Measurements from ENCODE around the gene SBF1.

Gene SBF1

DNA sequence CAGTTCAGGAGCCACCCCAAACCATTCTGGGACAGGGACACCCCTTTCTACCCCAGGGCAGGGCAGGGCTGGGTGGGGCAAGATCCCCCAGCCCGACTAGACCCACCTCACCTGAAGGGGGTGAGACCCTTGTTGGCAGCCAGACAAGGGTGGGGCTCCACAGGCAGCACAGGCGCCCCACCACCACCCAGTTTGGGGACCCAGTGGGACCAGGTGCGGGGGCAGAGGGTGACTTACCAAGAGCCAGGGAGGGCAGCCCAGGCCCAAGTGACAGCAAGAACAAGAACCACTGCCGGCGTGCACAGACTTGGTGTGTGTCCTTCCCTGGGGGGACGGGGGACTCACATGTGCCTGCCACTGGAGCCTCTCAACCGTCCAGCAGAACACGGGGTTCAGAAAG lies 8.7 kb upstream of the SBF1 start:
- Histone ChIP-seq H3K4me3 (ENCODE audit: insufficient read depth, low read depth, low read length) (no peak overlapping the region), H3K9me3 (ENCODE audit: control insufficient read depth, low read length) (no peaks in the 10 kb centered on the region), H3K27me3 (ENCODE audit: control insufficient read depth, insufficient read depth, low read length, poor library complexity, severe bottlenecking) (peaks cover 36% of the 10 kb centered on the region), H3K27ac (ENCODE audit: insufficient read depth, low read depth, low read length, poor library complexity, severe bottlenecking) (no peak overlapping the region), H3K36me3 (ENCODE audit: control insufficient read depth, insufficient read depth, low read length) (no peaks in the 10 kb centered on the region), H3K4me1 (ENCODE audit: control insufficient read depth, insufficient read depth, low read length) (no peaks in the 10 kb centered on the region)
- WGBS, 2 experiments: 92 to 94% methylated on average over 8 of the region's 8 CpGs

DNA sequence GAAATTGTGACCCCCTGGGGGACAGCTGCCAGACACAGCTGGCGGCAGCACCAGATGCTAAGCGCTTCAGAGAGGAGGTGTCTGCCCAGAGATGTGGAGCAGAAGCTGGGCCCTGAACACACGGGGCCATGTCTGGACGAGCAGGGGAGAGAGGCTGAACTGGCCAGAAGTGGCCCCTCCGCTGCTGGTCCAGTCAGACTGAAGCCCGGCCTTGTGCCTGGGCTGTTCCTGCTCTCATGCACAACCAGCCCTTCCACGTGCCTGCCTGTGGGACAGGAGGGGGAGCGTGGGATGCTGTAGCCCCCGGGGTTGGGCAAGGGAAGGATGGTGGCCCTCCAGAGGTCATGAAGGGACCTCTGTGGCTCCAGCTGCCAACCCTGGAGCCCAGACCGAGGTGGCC lies 8.3 kb upstream of the SBF1 start:
- H3K4me1 ChIP-seq (ENCODE audit: control insufficient read depth, insufficient read depth, low read length): no peaks in the 10 kb centered on the region
- WGBS, 2 experiments: 92 to 95% methylated on average over 10 of the region's 10 CpGs
- H3K36me3 ChIP-seq (ENCODE audit: control insufficient read depth, insufficient read depth, low read length): no peaks in the 10 kb centered on the region
- H3K27me3 ChIP-seq (ENCODE audit: control insufficient read depth, insufficient read depth, low read length, poor library complexity, severe bottlenecking): peaks cover 36% of the 10 kb centered on the region
- no peak overlapping the region for H3K4me3 ChIP-seq (ENCODE audit: insufficient read depth, low read depth, low read length)
- H3K9me3 ChIP-seq (ENCODE audit: control insufficient read depth, low read length): no peaks in the 10 kb centered on the region
- H3K27ac ChIP-seq (ENCODE audit: insufficient read depth, low read depth, low read length, poor library complexity, severe bottlenecking): no peak overlapping the region

DNA sequence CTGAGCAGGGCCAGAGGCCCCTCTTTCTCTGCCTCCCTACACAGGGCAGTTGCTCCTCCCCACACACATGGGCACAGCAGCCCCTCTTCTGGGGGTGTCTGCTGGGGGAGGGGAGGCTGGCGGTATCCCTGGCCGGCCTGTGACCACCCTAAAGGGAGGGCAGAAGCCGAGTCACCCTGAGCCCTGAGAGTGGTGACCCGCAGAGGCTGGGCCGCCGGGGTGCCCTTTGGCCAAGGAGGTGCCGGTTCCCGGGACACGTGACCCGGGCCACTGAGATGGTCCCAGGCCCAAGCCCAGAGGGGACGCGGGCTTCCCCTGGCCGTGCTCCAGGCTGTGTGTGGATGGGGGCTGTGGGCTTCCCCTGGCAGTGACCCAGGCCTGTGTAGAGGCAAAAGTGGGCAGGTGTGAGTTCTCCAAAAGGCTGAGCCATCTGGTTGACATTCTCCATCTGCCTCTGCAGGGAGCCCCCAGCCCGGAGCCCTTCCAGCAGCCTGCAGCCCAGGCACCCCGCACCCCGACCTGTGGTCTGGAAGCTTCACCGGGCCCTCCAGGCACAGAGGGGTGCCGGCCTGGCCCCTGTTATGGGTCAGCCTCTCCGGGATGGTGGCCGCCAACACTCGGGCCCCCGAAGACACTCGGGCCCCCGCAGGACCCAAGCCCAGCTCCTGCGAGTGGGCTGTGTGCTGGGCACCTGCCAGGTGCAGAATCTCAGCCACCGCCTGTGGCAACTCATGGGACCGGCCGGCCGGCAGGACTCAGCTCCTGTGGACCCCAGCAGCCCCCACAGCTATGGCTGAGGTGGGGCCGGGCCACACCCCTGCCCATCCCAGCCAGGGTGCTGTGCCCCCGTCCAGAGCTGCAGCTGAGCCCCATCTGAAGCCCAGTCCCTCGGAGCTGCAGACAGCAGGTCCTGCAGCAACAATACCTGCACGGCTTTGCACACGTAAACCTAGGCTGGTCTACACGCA lies 7.6 kb upstream of the SBF1 start:
- no peaks in the 10 kb centered on the region for H3K36me3 ChIP-seq (ENCODE audit: control insufficient read depth, insufficient read depth, low read length)
- peak overlapping the region; percentile 31 for H3K4me3 ChIP-seq (ENCODE audit: insufficient read depth, low read depth, low read length)
- H3K4me1 ChIP-seq (ENCODE audit: control insufficient read depth, insufficient read depth, low read length): no peaks in the 10 kb centered on the region
- peaks cover 36% of the 10 kb centered on the region for H3K27me3 ChIP-seq (ENCODE audit: control insufficient read depth, insufficient read depth, low read length, poor library complexity, severe bottlenecking)
- 82 to 83% methylated on average over 35 of the region's 35 CpGs for WGBS, 2 experiments
- no peaks in the 10 kb centered on the region for H3K9me3 ChIP-seq (ENCODE audit: control insufficient read depth, low read length)
- no peak overlapping the region for H3K27ac ChIP-seq (ENCODE audit: insufficient read depth, low read depth, low read length, poor library complexity, severe bottlenecking)

DNA sequence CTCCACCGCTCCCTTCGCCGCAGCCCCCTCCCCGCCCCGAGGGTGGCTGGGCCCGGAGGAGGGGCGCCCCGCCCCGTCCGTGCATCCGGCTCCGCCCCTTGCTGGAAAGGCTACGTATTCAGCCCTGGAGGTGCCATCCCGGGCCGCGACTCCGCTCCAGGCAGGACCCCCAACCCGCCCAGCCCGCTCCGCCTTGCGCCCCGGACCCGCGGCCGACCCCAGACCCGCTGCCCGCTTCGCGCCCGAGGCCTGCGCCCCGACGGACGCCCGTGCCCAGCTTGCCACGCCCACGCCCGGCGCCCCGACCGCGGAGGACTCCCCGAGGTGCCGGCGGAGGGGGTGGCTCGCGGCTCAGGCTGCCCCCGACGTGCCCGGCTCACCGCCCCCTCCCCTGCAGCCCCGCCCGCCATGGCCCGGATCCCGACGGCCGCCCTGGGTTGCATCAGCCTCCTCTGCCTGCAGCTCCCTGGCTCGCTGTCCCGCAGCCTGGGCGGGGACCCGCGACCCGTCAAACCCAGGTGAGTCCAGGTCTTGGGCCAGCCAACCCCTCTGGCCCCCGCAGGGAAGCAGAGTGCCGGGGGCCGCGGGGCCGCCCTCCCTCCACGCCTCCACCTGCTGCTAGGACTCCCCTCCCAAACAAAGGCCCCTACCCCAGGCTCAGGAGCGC lies 6.7 kb upstream of the SBF1 start, which contains the start of gene ADM2:
Gene ADM2, plus strand, starts transcription at position 104 of the 667 bp plus-strand sequence. Its CDS starts 305 bp downstream, at position 409.
- Histone ChIP-seq H3K27me3 (ENCODE audit: control insufficient read depth, insufficient read depth, low read length, poor library complexity, severe bottlenecking) (peaks cover 36% of the 10 kb centered on the region), H3K4me1 (ENCODE audit: control insufficient read depth, insufficient read depth, low read length) (no peaks in the 10 kb centered on the region), H3K27ac (ENCODE audit: insufficient read depth, low read depth, low read length, poor library complexity, severe bottlenecking) (no peak within 1 kb of the TSS), H3K4me3 (ENCODE audit: insufficient read depth, low read depth, low read length) (peak within 1 kb of the TSS; percentile 31), H3K9me3 (ENCODE audit: control insufficient read depth, low read length) (no peaks in the 10 kb centered on the region), H3K36me3 (ENCODE audit: control insufficient read depth, insufficient read depth, low read length) (no peaks in the 10 kb centered on the region)
- WGBS, 2 experiments: 3% methylated on average over 70 of the region's 70 CpGs

DNA sequence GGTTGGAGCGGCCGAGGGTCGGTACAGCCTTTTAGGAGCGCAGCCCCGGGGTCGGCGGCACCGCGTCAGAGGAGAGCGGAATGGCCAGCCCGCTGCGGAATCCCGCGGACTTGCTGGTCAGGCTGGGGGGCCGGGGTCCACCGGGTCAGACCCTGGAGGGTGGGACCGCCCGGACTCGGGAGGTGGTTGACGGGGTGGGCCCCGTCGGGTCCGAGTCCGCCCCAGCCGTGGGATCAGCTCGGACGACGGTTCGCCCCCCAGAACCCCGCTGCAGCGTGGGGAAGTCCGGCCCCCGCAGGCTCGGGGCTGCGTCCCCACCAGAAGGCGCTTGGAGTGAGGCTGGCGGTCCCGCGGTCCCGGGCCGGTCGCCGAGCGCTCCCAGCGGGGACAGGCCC lies 6.2 kb upstream of the SBF1 start:
- peak overlapping the region; percentile 31 for H3K4me3 ChIP-seq (ENCODE audit: insufficient read depth, low read depth, low read length)
- H3K9me3 ChIP-seq (ENCODE audit: control insufficient read depth, low read length): no peaks in the 10 kb centered on the region
- no peaks in the 10 kb centered on the region for H3K4me1 ChIP-seq (ENCODE audit: control insufficient read depth, insufficient read depth, low read length)
- H3K27ac ChIP-seq (ENCODE audit: insufficient read depth, low read depth, low read length, poor library complexity, severe bottlenecking): no peak overlapping the region
- peaks cover 36% of the 10 kb centered on the region for H3K27me3 ChIP-seq (ENCODE audit: control insufficient read depth, insufficient read depth, low read length, poor library complexity, severe bottlenecking)
- H3K36me3 ChIP-seq (ENCODE audit: control insufficient read depth, insufficient read depth, low read length): no peaks in the 10 kb centered on the region
- WGBS, 2 experiments: 6% methylated on average over 45 of the region's 45 CpGs

DNA sequence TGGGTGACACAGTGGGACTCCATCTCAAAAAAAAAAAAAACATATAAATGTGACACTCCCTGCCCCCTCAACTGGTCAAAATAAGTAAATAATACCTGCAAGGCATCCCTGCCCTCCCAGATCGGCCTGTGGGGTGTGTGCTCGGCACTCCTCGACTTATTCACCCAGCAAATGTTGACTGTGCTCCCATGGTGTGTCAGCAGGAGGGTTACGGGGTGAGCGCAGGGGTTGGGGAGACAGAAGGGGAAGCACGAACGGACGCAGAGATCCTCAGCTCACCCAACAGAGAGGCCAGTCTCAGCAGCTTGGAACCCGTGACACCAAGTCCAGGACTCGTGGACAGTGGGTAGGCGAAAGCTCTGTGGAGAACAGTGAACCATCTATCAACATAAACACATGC lies 4.9 kb upstream of the SBF1 start:
- Histone ChIP-seq H3K27me3 (ENCODE audit: control insufficient read depth, insufficient read depth, low read length, poor library complexity, severe bottlenecking) (peaks cover 36% of the 10 kb centered on the region), H3K4me1 (ENCODE audit: control insufficient read depth, insufficient read depth, low read length) (no peaks in the 10 kb centered on the region), H3K36me3 (ENCODE audit: control insufficient read depth, insufficient read depth, low read length) (no peaks in the 10 kb centered on the region), H3K27ac (ENCODE audit: insufficient read depth, low read depth, low read length, poor library complexity, severe bottlenecking) (no peak overlapping the region), H3K4me3 (ENCODE audit: insufficient read depth, low read depth, low read length) (no peak overlapping the region), H3K9me3 (ENCODE audit: control insufficient read depth, low read length) (no peaks in the 10 kb centered on the region)
- 81 to 85% methylated on average over 11 of the region's 11 CpGs for WGBS, 2 experiments

DNA sequence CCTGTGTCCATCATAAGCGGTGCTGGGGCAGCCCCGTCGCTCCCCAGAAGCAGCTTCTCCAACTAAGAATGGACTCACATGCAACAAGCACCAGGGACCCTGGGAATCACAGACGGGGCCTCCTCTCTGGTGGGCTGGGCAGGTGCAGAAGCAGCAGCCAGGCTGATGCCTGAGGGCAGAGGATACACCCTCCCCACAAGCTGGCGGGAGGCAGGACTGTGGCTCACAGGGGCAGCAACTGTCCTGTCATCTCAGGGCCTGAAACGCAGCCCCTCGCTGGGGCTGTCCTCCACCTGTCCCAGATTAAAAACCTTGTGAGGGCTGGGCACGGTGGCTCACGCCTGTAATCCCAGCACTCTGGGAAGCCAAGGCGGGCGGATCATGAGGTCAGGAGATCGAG lies 3.1 kb upstream of the SBF1 start:
- Histone ChIP-seq H3K36me3 (ENCODE audit: control insufficient read depth, insufficient read depth, low read length) (no peaks in the 10 kb centered on the region), H3K27ac (ENCODE audit: insufficient read depth, low read depth, low read length, poor library complexity, severe bottlenecking) (no peak overlapping the region), H3K4me1 (ENCODE audit: control insufficient read depth, insufficient read depth, low read length) (peaks cover 11% of the 10 kb centered on the region), H3K9me3 (ENCODE audit: control insufficient read depth, low read length) (no peaks in the 10 kb centered on the region), H3K27me3 (ENCODE audit: control insufficient read depth, insufficient read depth, low read length, poor library complexity, severe bottlenecking) (peaks cover 36% of the 10 kb centered on the region), H3K4me3 (ENCODE audit: insufficient read depth, low read depth, low read length) (no peak overlapping the region)
- WGBS, 2 experiments: 87 to 93% methylated on average over 12 of the region's 12 CpGs

DNA sequence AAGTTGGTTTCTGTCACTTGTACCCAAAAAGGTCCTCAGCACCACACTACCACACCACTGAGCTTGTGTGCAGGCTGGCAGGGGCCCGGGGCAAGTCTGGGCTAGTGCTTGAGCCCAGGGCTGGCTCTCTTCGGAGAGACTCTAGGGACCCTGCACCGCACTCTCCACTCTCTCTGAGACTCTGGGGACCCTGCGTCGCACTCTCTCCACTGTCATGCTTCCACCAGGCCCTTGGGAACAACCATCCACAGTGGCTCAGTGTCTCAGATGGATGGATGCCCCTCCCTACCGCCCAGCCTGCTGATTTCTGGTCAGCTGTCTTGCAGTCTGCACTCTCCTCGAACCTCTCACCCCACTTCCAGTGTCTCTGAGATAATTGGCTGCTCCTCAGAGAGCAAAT lies 2.0 kb upstream of the SBF1 start:
- 82 to 88% methylated on average over 7 of the region's 7 CpGs for WGBS, 2 experiments
- H3K27ac ChIP-seq (ENCODE audit: insufficient read depth, low read depth, low read length, poor library complexity, severe bottlenecking): no peak overlapping the region

DNA sequence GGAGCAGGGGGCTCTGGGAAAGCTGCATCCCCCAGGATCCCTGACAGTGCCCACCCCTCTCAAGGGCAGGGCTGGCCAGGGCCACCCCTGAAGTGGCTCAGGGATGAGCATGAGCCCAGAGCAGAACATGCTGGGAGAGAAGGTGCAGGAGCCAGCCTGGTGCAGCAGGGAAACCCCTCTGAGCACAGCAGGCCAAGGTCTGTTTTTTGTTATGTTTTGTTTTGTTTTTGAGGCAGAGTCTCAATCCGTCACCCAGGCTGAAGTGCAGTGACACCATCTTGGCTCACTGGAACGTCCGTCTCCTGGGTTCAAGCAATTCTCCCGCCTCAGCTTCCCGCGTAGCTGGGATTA lies 792 bp upstream of the SBF1 start:
- WGBS, 2 experiments: 87 to 94% methylated on average over 6 of the region's 6 CpGs
- Histone ChIP-seq H3K4me1 (ENCODE audit: control insufficient read depth, insufficient read depth, low read length) (peaks cover 16% of the 10 kb centered on the region), H3K27me3 (ENCODE audit: control insufficient read depth, insufficient read depth, low read length, poor library complexity, severe bottlenecking) (peaks cover 20% of the 10 kb centered on the region), H3K27ac (ENCODE audit: insufficient read depth, low read depth, low read length, poor library complexity, severe bottlenecking) (no peak overlapping the region), H3K4me3 (ENCODE audit: insufficient read depth, low read depth, low read length) (no peak overlapping the region), H3K9me3 (ENCODE audit: control insufficient read depth, low read length) (no peaks in the 10 kb centered on the region), H3K36me3 (ENCODE audit: control insufficient read depth, insufficient read depth, low read length) (no peaks in the 10 kb centered on the region)

More for the DNA sequence above, 2.0 kb upstream of the SBF1 start:
- Histone ChIP-seq H3K4me1 (ENCODE audit: control insufficient read depth, insufficient read depth, low read length) (peaks cover 14% of the 10 kb centered on the region), H3K27me3 (ENCODE audit: control insufficient read depth, insufficient read depth, low read length, poor library complexity, severe bottlenecking) (peaks cover 32% of the 10 kb centered on the region), H3K36me3 (ENCODE audit: control insufficient read depth, insufficient read depth, low read length) (no peaks in the 10 kb centered on the region), H3K4me3 (ENCODE audit: insufficient read depth, low read depth, low read length) (no peak overlapping the region), H3K9me3 (ENCODE audit: control insufficient read depth, low read length) (no peaks in the 10 kb centered on the region)

Measured in ectodermal cell (in vitro differentiated cells).